H1 (cell line): ENCODE measurements around the gene ASPRV1. TPM values are rescaled to one million over a fixed set of nuclear protein-coding genes. Genes with fewer than 3 reads are reported as not detected.

Experiments
- CBX8 ChIP-seq: fragments of 300-800, 300-1000 bp; sonication (generic); IDR thresholded peaks from 2 replicates; pipeline ENCODE4 v1.7.1; 2016; ENCODE audit warnings: low read depth, low read length, borderline replicate concordance
- CHD7 ChIP-seq: fragments of 300-600 bp; sonication (generic); IDR thresholded peaks from 2 replicates; pipeline ENCODE4 v1.7.1; 2012; ENCODE audit warnings: low read length, moderate library complexity, mild to moderate bottlenecking, inconsistent platforms; ENCODE audit not compliant: insufficient replicate concordance
- EP300 ChIP-seq, 2 experiments: IDR thresholded peaks; 1 replicate in 1 of 2; 2 replicates in 1 of 2; pipeline ENCODE4 v1.6.1; 2011 to 2012; ENCODE audit warnings: low read depth in 2 of 2, low read length in 2 of 2, mild to moderate bottlenecking in 2 of 2, borderline replicate concordance in 1 of 2, inconsistent platforms in 1 of 2, moderate library complexity in 1 of 2
- FOSL1 ChIP-seq: IDR thresholded peaks from 2 replicates; pipeline ENCODE4 v1.6.1; 2011; ENCODE audit warnings: mild to moderate bottlenecking, low read depth, low read length, moderate library complexity; ENCODE audit not compliant: insufficient read depth
- RNF2 ChIP-seq: fragments of 200-900, 300-1000 bp; sonication (generic); IDR thresholded peaks from 2 replicates; pipeline ENCODE4 v1.7.1; 2016; ENCODE audit warnings: borderline replicate concordance, low read depth, mild to moderate bottlenecking, antibody characterized with exemption, low read length; ENCODE audit not compliant: poor library complexity, severe bottlenecking; ENCODE audit errors: missing control alignments
- SIN3A ChIP-seq, 2 experiments: IDR thresholded peaks in 1 of 2; conservative IDR thresholded peaks in 1 of 2; 2 replicates each; pipeline ENCODE4 v1.6.1; 2011 to 2012; ENCODE audit warnings: low read length in 2 of 2, improper control_type of control experiment in 1 of 2, low read depth in 1 of 2, mild to moderate bottlenecking in 1 of 2
- SP1 ChIP-seq: IDR thresholded peaks from 2 replicates; pipeline ENCODE4 v1.6.1; 2011; ENCODE audit warnings: low read depth, low read length
- polyA plus RNA-seq, 7 experiments: library from polyadenylated mRNA; depleted of rRNA in 3 of 7; stranded (reverse) in 5 of 7; unstranded in 2 of 7; fragments of >200 nt in 5 of 7; fragments of 200-250 nt in 2 of 7; gene quantifications; 1 replicate in 5 of 7; 2 replicates in 1 of 7; 4 replicates in 1 of 7; pipeline versions ENCODE4 v1.2.1 to v1.2.3, GENCODE V29; 2011 to 2013; ENCODE audit warnings: missing spikeins in 2 of 7, mixed read lengths in 2 of 7
- total RNA-seq: library from RNA; stranded (reverse); fragmentation: NEBNext Ultra II Directional; extraction: Animal tissue kit (Norgen Biotek cat#: 25700); gene quantifications from 2 replicates; pipeline ENCODE4 v1.2.1, GENCODE V29; 2021
- TF ChIP-seq, protein P1 (sequence below): IDR thresholded peaks from 2 replicates; pipeline ENCODE4 v1.6.1; 2011; ENCODE audit warnings: low read depth, mild to moderate bottlenecking, low read length; ENCODE audit not compliant: insufficient read depth

The ASPRV1 gene
- total and polyA plus RNA-seq, 2 of the 8 experiments (the other 6 are each of a cell fraction or from before 2014, with no cell fraction given) = 0.59 to 0.95 TPM

- TF ChIP-seq CHD7 (no peak), EP300 (IDR thresholded peaks at IDR 0.05; ENCODE audit: borderline replicate concordance in 1 of 2, low read depth in 2 of 2, low read length in 2 of 2) (no peak), CBX8 (no peak), RNF2 (no peak), SIN3A (conservative IDR thresholded peaks at IDR 0.05 in 1 of 2, IDR thresholded peaks at IDR 0.05 in 1 of 2; ENCODE audit: low read depth in 1 of 2, low read length in 2 of 2) (no peak), FOSL1 (no peak), SP1 (no peak)
- TF ChIP-seq, protein P1, sequence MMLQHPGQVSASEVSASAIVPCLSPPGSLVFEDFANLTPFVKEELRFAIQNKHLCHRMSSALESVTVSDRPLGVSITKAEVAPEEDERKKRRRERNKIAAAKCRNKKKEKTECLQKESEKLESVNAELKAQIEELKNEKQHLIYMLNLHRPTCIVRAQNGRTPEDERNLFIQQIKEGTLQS = no peak
Observed at GRCh38 chr2:69931832-69932595, 29.4 kb downstream of the ASPRV1 start (continued).
